Measurements from ENCODE around the gene ARMH1.

The ARMH1 gene

DNA sequence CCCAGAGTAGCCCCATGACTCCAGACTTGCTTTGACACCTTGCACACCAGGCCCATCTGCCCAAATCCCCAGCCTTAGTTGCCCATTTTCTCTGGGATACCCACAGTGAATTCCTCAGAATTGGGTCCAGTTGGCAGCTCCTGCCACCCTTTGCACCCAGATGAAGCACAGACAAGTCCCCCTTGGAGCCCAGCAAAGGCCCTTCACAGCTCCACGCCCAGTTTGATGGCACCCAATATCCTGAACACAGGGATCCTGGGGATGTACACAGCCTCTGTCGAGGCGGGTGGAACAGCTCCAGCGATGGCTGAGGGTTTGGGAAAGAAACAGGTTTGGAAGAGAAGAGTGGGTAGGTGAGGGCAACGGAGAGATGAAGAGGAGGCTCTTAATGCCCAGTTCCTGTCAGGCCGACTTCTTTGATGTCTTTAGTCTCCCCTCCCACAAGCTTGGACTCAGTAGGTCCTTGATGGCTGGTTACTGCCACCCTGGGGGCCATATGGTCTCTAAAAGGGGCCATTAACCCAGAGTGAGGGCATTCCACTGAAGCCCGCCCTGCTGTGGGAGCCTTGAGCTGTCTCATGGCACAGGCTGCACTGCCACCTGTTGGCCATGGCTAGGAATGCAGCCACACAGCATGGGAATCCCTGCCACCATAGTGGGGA is 21.9 kb upstream of the ARMH1 start (continued):
- TF ChIP-seq ZNF48 (tag by site-specific recombination; IDR thresholded peaks at IDR 0.05) (no peak), ZNF169 (tag by site-specific recombination; IDR thresholded peaks at IDR 0.05) (no peak), ZNF184 (tag by site-specific recombination; IDR thresholded peaks at IDR 0.05) (no peak), KLF16 (tag by site-specific recombination; IDR thresholded peaks at IDR 0.05) (no peak), ZNF701 (tag by site-specific recombination; IDR thresholded peaks at IDR 0.05) (no peak), ZNF610 (tag by site-specific recombination; IDR thresholded peaks at IDR 0.05; ENCODE audit: borderline replicate concordance) (no peak), ZFP37 (tag by site-specific recombination; IDR thresholded peaks at IDR 0.05) (no peak), ZNF623 (tag by site-specific recombination; IDR thresholded peaks at IDR 0.05) (no peak), ZNF302 (tag by site-specific recombination; IDR thresholded peaks at IDR 0.05; ENCODE audit: low read depth) (no peak), GLIS2 (tag by site-specific recombination; IDR thresholded peaks at IDR 0.05) (peak; percentile 67), ZBTB6 (tag by site-specific recombination; IDR thresholded peaks at IDR 0.05) (no peak), ZNF654 (tag by site-specific recombination; IDR thresholded peaks at IDR 0.05; ENCODE audit: low read depth) (peak; percentile 88), ZNF837 (tag by site-specific recombination; IDR thresholded peaks at IDR 0.05) (no peak), ZNF785 (tag by site-specific recombination; IDR thresholded peaks at IDR 0.05) (no peak), ZNF544 (tag by site-specific recombination; IDR thresholded peaks at IDR 0.05) (no peak), ZNF23 (tag by site-specific recombination; IDR thresholded peaks at IDR 0.05; ENCODE audit: borderline replicate concordance) (no peak), REPIN1 (tag by site-specific recombination; IDR thresholded peaks at IDR 0.05; ENCODE audit: low read depth) (no peak), ZNF354C (tag by site-specific recombination; IDR thresholded peaks at IDR 0.05; ENCODE audit: borderline replicate concordance, low read depth) (no peak), SCRT2 (tag by site-specific recombination; IDR thresholded peaks at IDR 0.05) (peak; percentile 87), ZNF473 (tag by site-specific recombination; IDR thresholded peaks at IDR 0.05) (no peak), ZEB2 (tag by site-specific recombination; IDR thresholded peaks at IDR 0.05) (no peak; the same call in 1 of the 2 replicates), SP7 (tag by site-specific recombination; IDR thresholded peaks at IDR 0.05) (0 out of 2 replicates have a peak, but pooled peaks have one; percentile 38), ZNF76 (tag by site-specific recombination; IDR thresholded peaks at IDR 0.05; ENCODE audit: borderline replicate concordance, low read depth) (peak; percentile 18; the same call in 1 of the 2 replicates), ZSCAN30 (tag by site-specific recombination; IDR thresholded peaks at IDR 0.05) (peak; percentile 99), SP3 (tag by site-specific recombination; IDR thresholded peaks at IDR 0.05) (no peak), ZSCAN4 (tag by site-specific recombination; IDR thresholded peaks at IDR 0.05) (no peak), ZNF792 (tag by site-specific recombination; IDR thresholded peaks at IDR 0.05) (no peak), ZNF596 (tag by site-specific recombination; IDR thresholded peaks at IDR 0.05) (no peak), HOXA7 (CRISPR knock-in tag; IDR thresholded peaks at IDR 0.05; ENCODE audit: borderline replicate concordance) (no peak)
- TF ChIP-seq, protein P1, sequence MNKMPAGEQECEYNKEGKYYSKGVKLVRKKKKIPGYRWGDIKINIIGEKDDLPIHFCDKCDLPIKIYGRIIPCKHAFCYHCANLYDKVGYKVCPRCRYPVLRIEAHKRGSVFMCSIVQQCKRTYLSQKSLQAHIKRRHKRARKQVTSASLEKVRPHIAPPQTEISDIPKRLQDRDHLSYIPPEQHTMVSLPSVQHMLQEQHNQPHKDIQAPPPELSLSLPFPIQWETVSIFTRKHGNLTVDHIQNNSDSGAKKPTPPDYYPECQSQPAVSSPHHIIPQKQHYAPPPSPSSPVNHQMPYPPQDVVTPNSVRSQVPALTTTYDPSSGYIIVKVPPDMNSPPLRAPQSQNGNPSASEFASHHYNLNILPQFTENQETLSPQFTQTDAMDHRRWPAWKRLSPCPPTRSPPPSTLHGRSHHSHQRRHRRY (tag by site-specific recombination; IDR thresholded peaks at IDR 0.05) = no peak
- TF ChIP-seq, protein P2, sequence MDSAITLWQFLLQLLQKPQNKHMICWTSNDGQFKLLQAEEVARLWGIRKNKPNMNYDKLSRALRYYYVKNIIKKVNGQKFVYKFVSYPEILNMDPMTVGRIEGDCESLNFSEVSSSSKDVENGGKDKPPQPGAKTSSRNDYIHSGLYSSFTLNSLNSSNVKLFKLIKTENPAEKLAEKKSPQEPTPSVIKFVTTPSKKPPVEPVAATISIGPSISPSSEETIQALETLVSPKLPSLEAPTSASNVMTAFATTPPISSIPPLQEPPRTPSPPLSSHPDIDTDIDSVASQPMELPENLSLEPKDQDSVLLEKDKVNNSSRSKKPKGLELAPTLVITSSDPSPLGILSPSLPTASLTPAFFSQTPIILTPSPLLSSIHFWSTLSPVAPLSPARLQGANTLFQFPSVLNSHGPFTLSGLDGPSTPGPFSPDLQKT (IDR thresholded peaks at IDR 0.05; ENCODE audit: borderline replicate concordance, low read depth, low read length) = no peak
- TF ChIP-seq, protein P3, sequence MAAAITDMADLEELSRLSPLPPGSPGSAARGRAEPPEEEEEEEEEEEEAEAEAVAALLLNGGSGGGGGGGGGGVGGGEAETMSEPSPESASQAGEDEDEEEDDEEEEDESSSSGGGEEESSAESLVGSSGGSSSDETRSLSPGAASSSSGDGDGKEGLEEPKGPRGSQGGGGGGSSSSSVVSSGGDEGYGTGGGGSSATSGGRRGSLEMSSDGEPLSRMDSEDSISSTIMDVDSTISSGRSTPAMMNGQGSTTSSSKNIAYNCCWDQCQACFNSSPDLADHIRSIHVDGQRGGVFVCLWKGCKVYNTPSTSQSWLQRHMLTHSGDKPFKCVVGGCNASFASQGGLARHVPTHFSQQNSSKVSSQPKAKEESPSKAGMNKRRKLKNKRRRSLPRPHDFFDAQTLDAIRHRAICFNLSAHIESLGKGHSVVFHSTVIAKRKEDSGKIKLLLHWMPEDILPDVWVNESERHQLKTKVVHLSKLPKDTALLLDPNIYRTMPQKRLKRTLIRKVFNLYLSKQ (tag by site-specific recombination; IDR thresholded peaks at IDR 0.05; ENCODE audit: borderline replicate concordance) = no peak
- TF ChIP-seq, protein P4, sequence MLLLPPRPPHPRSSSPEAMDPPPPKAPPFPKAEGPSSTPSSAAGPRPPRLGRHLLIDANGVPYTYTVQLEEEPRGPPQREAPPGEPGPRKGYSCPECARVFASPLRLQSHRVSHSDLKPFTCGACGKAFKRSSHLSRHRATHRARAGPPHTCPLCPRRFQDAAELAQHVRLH (tag by site-specific recombination; IDR thresholded peaks at IDR 0.05) = no peak
- TF ChIP-seq, protein P5, sequence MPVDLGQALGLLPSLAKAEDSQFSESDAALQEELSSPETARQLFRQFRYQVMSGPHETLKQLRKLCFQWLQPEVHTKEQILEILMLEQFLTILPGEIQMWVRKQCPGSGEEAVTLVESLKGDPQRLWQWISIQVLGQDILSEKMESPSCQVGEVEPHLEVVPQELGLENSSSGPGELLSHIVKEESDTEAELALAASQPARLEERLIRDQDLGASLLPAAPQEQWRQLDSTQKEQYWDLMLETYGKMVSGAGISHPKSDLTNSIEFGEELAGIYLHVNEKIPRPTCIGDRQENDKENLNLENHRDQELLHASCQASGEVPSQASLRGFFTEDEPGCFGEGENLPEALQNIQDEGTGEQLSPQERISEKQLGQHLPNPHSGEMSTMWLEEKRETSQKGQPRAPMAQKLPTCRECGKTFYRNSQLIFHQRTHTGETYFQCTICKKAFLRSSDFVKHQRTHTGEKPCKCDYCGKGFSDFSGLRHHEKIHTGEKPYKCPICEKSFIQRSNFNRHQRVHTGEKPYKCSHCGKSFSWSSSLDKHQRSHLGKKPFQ (tag by site-specific recombination; IDR thresholded peaks at IDR 0.05) = no peak

Data from HEK293 (cell line).